Measurements from ENCODE around the gene BAG1.

DNA sequence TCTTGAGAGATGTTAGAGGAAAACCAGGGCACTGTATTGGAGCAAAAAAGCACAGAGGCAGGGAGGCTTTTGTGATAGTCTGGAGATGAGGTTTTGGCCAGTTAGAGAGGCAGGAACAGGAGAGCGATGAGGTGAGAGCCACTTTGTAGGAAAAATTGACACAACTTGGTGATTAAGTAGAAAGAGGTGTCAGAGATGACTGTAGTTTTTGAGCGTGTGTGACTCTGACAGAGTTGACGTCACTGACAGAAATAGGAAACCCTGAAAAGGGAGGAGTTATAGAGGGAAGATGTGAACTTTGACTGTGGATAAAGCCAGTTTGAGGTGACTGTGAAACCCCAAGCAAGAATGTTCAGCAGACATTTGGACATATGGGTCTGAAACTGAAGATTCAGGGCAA lies 41.5 kb upstream of the BAG1 start:
- TF ChIP-seq, protein P1, sequence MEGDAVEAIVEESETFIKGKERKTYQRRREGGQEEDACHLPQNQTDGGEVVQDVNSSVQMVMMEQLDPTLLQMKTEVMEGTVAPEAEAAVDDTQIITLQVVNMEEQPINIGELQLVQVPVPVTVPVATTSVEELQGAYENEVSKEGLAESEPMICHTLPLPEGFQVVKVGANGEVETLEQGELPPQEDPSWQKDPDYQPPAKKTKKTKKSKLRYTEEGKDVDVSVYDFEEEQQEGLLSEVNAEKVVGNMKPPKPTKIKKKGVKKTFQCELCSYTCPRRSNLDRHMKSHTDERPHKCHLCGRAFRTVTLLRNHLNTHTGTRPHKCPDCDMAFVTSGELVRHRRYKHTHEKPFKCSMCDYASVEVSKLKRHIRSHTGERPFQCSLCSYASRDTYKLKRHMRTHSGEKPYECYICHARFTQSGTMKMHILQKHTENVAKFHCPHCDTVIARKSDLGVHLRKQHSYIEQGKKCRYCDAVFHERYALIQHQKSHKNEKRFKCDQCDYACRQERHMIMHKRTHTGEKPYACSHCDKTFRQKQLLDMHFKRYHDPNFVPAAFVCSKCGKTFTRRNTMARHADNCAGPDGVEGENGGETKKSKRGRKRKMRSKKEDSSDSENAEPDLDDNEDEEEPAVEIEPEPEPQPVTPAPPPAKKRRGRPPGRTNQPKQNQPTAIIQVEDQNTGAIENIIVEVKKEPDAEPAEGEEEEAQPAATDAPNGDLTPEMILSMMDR (conservative IDR thresholded peaks at IDR 0.05; ENCODE audit: low read depth, low read length), result no peak
- no peak for TF ChIP-seq EZH2phosphoT487 (IDR thresholded peaks at IDR 0.05; ENCODE audit: borderline replicate concordance, low read length)
